Keratinocyte (primary cell): ENCODE data around the gene TACC2. TPM values are rescaled to one million over a fixed set of nuclear protein-coding genes. Genes with fewer than 3 reads are reported as not detected.

Source experiments
- DNase-seq: peaks from one replicate; pipeline ENCODE4 v3.0.0-alpha.2; 2011; ENCODE audit warnings: low read depth, missing footprints, low spot score
- FAIRE-seq: peaks from 2 replicates; lab custom pipeline; 2011; peaks lifted over from hg19 to GRCh38; lab: Jason Lieb, UNC
- H2AFZ ChIP-seq: 2 replicates; pipeline ENCODE4 v1.6.0; 2012; ENCODE audit warnings: low read length, control low read depth, inconsistent platforms; ENCODE audit not compliant: control insufficient read depth
- H3K27ac ChIP-seq: 2 replicates; pipeline ENCODE4 v1.5.1; 2011; ENCODE audit warnings: low read length; ENCODE audit not compliant: control insufficient read depth, insufficient read depth
- H3K27me3 ChIP-seq: 3 replicates; pipeline ENCODE4 v1.6.0; 2011; ENCODE audit warnings: low read length; ENCODE audit not compliant: control insufficient read depth, insufficient read depth; ENCODE audit errors: extremely low read depth
- H3K36me3 ChIP-seq, 2 experiments: 2 replicates in 1 of 2; 3 replicates in 1 of 2; pipeline ENCODE4 v1.5.1; 2011; ENCODE audit warnings: low read length in 2 of 2, mild to moderate bottlenecking in 1 of 2; ENCODE audit not compliant: control insufficient read depth in 2 of 2, insufficient read depth in 2 of 2; ENCODE audit errors: extremely low read depth in 1 of 2
- H3K4me1 ChIP-seq: 3 replicates; pipeline ENCODE4 v1.5.1; 2011; ENCODE audit warnings: low read length; ENCODE audit not compliant: control insufficient read depth, insufficient read depth; ENCODE audit errors: extremely low read depth
- H3K4me2 ChIP-seq: 3 replicates; pipeline ENCODE4 v1.6.0; 2011; ENCODE audit warnings: low read depth, low read length; ENCODE audit not compliant: control insufficient read depth, insufficient read depth; ENCODE audit errors: extremely low read depth
- H3K4me3 ChIP-seq, 3 experiments: fragments of 200-600 bp in 1 of 3; sonication (generic) in 1 of 3; 2 replicates in 2 of 3; 3 replicates in 1 of 3; pipeline ENCODE4 v1.5.1; 2011 to 2016; ENCODE audit warnings: low read length in 3 of 3, mild to moderate bottlenecking in 3 of 3, control low read depth in 2 of 3, inconsistent platforms in 1 of 3, low read depth in 1 of 3, mixed read lengths in 1 of 3, mixed run types in 1 of 3, moderate library complexity in 1 of 3; ENCODE audit not compliant: control insufficient read depth in 2 of 3, insufficient read depth in 2 of 3; ENCODE audit errors: extremely low read depth in 1 of 3
- H3K79me2 ChIP-seq: 2 replicates; pipeline ENCODE4 v1.6.0; 2012; ENCODE audit warnings: low read length; ENCODE audit not compliant: control insufficient read depth, insufficient read depth
- H3K9ac ChIP-seq: 3 replicates; pipeline ENCODE4 v1.6.0; 2011; ENCODE audit warnings: low read length; ENCODE audit not compliant: control insufficient read depth, insufficient read depth; ENCODE audit errors: extremely low read depth
- H3K9me1 ChIP-seq: 3 replicates; pipeline ENCODE4 v1.6.0; 2011; ENCODE audit warnings: low read length; ENCODE audit not compliant: control insufficient read depth, insufficient read depth; ENCODE audit errors: extremely low read depth
- H3K9me3 ChIP-seq: 2 replicates; pipeline ENCODE4 v1.5.1; 2012; ENCODE audit warnings: low read depth, low read length; ENCODE audit not compliant: control insufficient read depth
- H4K20me1 ChIP-seq: 3 replicates; pipeline ENCODE4 v1.6.0; 2011; ENCODE audit warnings: low read length; ENCODE audit not compliant: control insufficient read depth, insufficient read depth; ENCODE audit errors: extremely low read depth
- EZH2 ChIP-seq: IDR thresholded peaks from one replicate; pipeline ENCODE4 v1.6.1; 2012; ENCODE audit warnings: inconsistent platforms, mild to moderate bottlenecking, low read length, moderate library complexity
- dilution Hi-C: fragments of 300-500 bp; cut with MboI; formaldehyde crosslinking; loops from one replicate; pipeline ENCODE4 v1.7.0; 2020; ENCODE audit warnings: low sequenced_read_pairs; ENCODE audit not compliant: extremely low pct_ligation_motif_present
- polyA plus RNA-seq, 5 experiments: library from polyadenylated mRNA; depleted of rRNA in 3 of 5; stranded (reverse) in 3 of 5; stranded (forward) in 1 of 5; unstranded in 1 of 5; fragments of >200 nt; gene quantifications; 1 replicate in 1 of 5; 2 replicates in 3 of 5; 3 replicates in 1 of 5; pipeline versions ENCODE4 v1.2.1 to v1.2.3, GENCODE V29; 2011 to 2012; ENCODE audit warnings: missing spikeins in 2 of 5, low read depth in 1 of 5, low replicate concordance in 1 of 5
- TF ChIP-seq, protein P1 (sequence below), 3 experiments: IDR thresholded peaks in 1 of 3; conservative IDR thresholded peaks in 1 of 3; optimal IDR thresholded peaks in 1 of 3; 2 replicates in 2 of 3; 3 replicates in 1 of 3; pipeline versions ENCODE3 to v1.5.1; 2011; ENCODE audit warnings: low read length in 3 of 3, mild to moderate bottlenecking in 3 of 3, moderate library complexity in 2 of 3, control low read depth in 1 of 3, inconsistent platforms in 1 of 3; ENCODE audit not compliant: insufficient read depth in 2 of 3; ENCODE audit errors: extremely low read depth in 1 of 3

The TACC2 gene
- polyA plus RNA-seq, 1 donor (not counting 4 experiments of a cell fraction or from before 2014, with no cell fraction given) = 12.8 TPM

DNA sequence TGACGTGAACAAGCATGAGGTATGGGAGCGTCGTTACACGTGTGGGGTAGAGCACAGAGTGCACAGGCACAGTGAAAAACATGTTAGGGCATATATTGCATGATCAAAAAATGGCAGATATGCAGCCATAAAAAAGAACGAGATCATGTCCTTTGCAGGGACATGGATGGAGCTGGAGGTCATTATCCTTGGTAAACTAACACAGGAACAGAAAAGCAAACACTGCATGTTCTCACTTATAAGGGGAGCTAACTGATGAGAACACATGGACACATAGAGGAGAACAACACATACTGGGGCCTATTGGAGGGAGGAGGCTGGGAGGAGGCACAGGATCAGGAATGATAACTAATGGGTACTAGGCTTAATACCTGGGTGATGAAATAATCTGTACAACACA is 66.3 kb downstream of the TACC2 start:
- H2AFZ ChIP-seq = no peak overlapping the region
- no peaks in the 10 kb centered on the region for H3K27me3 ChIP-seq
- H3K4me3 ChIP-seq = no peak overlapping the region
- H3K36me3 ChIP-seq = no peaks in the 10 kb centered on the region
- no peak for FAIRE-seq
- no peak overlapping the region for H3K4me2 ChIP-seq
- no peaks in the 10 kb centered on the region for H4K20me1 ChIP-seq
- no peak for TF ChIP-seq EZH2
- TF ChIP-seq, protein P1, sequence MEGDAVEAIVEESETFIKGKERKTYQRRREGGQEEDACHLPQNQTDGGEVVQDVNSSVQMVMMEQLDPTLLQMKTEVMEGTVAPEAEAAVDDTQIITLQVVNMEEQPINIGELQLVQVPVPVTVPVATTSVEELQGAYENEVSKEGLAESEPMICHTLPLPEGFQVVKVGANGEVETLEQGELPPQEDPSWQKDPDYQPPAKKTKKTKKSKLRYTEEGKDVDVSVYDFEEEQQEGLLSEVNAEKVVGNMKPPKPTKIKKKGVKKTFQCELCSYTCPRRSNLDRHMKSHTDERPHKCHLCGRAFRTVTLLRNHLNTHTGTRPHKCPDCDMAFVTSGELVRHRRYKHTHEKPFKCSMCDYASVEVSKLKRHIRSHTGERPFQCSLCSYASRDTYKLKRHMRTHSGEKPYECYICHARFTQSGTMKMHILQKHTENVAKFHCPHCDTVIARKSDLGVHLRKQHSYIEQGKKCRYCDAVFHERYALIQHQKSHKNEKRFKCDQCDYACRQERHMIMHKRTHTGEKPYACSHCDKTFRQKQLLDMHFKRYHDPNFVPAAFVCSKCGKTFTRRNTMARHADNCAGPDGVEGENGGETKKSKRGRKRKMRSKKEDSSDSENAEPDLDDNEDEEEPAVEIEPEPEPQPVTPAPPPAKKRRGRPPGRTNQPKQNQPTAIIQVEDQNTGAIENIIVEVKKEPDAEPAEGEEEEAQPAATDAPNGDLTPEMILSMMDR (optimal IDR thresholded peaks at IDR 0.05 in 1 of 3, IDR thresholded peaks at IDR 0.05 in 1 of 3, conservative IDR thresholded peaks at IDR 0.05 in 1 of 3; ENCODE audit: extremely low read depth in 1 of 3, insufficient read depth in 2 of 3, low read length in 3 of 3) = no peak
- dilution Hi-C loops = no loop called here
- H3K9ac ChIP-seq = no peak overlapping the region
- no peak for DNase-seq
- no peaks in the 10 kb centered on the region for H3K9me3 ChIP-seq
- no peak overlapping the region for H3K27ac ChIP-seq
- no peaks in the 10 kb centered on the region for H3K79me2 ChIP-seq
- no peaks in the 10 kb centered on the region for H3K9me1 ChIP-seq
- H3K4me1 ChIP-seq = peaks cover 16% of the 10 kb centered on the region

DNA sequence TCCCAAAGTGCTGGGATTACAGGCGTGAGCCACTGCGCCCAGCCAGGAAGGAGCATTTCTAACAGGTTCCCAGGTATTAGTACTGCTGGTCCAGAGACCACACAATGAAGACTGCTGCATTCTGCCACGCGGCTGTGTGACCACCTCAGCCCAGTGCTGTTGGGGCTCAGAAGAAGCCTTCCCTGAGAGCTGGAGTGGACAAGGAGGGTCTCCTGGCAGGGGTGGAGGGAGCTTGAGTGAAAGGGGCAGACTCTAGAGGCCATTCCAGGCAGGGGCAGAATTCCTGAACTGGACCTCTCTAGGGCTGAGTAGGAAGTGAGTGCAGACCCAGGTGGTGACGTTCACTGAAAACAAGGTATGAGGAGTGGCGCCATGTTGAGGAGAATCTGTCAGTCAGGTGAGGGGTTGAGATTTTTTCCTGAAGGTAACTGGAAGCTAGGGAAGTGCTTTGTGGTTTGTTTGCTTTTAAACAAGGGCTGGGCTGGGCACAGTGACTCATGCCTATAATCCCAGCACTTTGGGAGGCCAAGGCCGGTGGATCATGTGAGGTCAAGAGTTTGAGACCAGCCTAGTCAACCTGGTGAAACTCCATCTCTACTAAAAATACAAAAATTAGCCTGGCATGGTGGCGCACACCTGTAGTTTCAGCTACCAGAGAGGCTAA is 67.6 kb downstream of the TACC2 start:
- DNase-seq (peak; percentile 25), FAIRE-seq (no peak)
- Histone ChIP-seq H2AFZ (no peak overlapping the region), H3K4me1 (peaks cover 17% of the 10 kb centered on the region), H3K9me3 (no peaks in the 10 kb centered on the region), H3K27ac (no peak overlapping the region), H3K4me2 (no peak overlapping the region), H3K27me3 (no peaks in the 10 kb centered on the region), H4K20me1 (no peaks in the 10 kb centered on the region), H3K9me1 (no peaks in the 10 kb centered on the region), H3K9ac (no peak overlapping the region), H3K4me3 (no peak overlapping the region), H3K79me2 (no peaks in the 10 kb centered on the region), H3K36me3 (no peaks in the 10 kb centered on the region)
- TF ChIP-seq EZH2 = no peak
- dilution Hi-C loops = no loop called here
